Liver (tissue), 3 donors: ENCODE data around the gene SNRPD2.

Source experiments
- EGR1 ChIP-seq, 2 donors: IDR thresholded peaks; 2 replicates each; pipeline ENCODE4 v1.6.1; 2016 to 2018; ENCODE audit warnings: antibody characterized with exemption in 2 of 2, low read depth in 2 of 2
- GABPA ChIP-seq, 2 donors: IDR thresholded peaks in 1 of 2; conservative IDR thresholded peaks in 1 of 2; 2 replicates each; pipeline ENCODE4 v1.6.1; 2016; ENCODE audit warnings: antibody characterized with exemption in 2 of 2, mild to moderate bottlenecking in 1 of 2, moderate library complexity in 1 of 2
- RAD21 ChIP-seq, 2 donors: IDR thresholded peaks; 2 replicates each; pipeline ENCODE4 v1.6.1; 2016; ENCODE audit warnings: antibody characterized with exemption in 2 of 2, mild to moderate bottlenecking in 2 of 2
- RXRA ChIP-seq, 2 donors: IDR thresholded peaks; 2 replicates each; pipeline ENCODE4 v1.6.1; 2017 to 2018; ENCODE audit warnings: antibody characterized with exemption in 2 of 2, mild to moderate bottlenecking in 1 of 2
- SP1 ChIP-seq: IDR thresholded peaks from 2 replicates; pipeline ENCODE4 v1.6.1; 2018; ENCODE audit warnings: antibody characterized with exemption, mild to moderate bottlenecking
- TAF1 ChIP-seq: conservative IDR thresholded peaks from 2 replicates; pipeline ENCODE4 v1.6.1; 2016; ENCODE audit warnings: antibody characterized with exemption, mild to moderate bottlenecking
- TF ChIP-seq, protein P1 (sequence below): fragments of 150-350 bp; IDR thresholded peaks from 2 replicates; pipeline ENCODE4 v1.5.1; 2017; ENCODE audit warnings: improper control_type of control experiment, low read depth, low read length; ENCODE audit not compliant: missing input control
- TF ChIP-seq, protein P2 (sequence below): IDR thresholded peaks from 2 replicates; pipeline ENCODE4 v1.6.1; 2016; ENCODE audit warnings: antibody characterized with exemption, mild to moderate bottlenecking
- TF ChIP-seq, protein P3 (sequence below): IDR thresholded peaks from 2 replicates; pipeline ENCODE4 v1.6.1; 2016; ENCODE audit warnings: antibody characterized with exemption
- TF ChIP-seq, protein P4 (sequence below): IDR thresholded peaks from 2 replicates; pipeline ENCODE4 v1.6.1; 2016; ENCODE audit warnings: antibody characterized with exemption
- TF ChIP-seq, protein P5 (sequence below): IDR thresholded peaks from 2 replicates; pipeline ENCODE4 v1.6.1; 2016; ENCODE audit warnings: antibody characterized with exemption
- donor health status: healthy.
- donor health status: healthy.

DNA sequence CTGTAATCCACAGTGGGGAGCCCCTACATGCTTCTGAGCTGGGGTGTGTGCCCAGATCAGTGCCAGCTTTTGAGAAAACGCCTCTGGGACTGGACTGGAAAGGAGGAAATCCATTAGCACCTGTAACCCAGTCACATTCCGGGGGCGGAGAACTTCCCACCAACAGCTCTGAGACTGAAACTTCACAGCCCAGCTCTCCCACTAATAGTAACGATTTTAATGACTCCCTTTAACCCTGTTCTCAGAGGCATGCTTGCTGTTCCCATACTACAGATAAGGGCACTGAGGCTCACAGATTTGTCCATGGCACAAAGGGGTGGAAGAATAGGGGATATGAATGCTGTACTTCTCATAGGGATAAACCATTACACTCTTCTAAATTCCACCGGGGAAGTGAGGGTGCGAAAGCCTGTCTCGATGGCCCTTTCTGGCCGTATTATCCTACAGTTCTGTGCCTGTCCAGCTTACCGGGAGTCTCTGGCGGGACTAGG, 38.1 kb upstream of the SNRPD2 start:
- TF ChIP-seq, protein P1, sequence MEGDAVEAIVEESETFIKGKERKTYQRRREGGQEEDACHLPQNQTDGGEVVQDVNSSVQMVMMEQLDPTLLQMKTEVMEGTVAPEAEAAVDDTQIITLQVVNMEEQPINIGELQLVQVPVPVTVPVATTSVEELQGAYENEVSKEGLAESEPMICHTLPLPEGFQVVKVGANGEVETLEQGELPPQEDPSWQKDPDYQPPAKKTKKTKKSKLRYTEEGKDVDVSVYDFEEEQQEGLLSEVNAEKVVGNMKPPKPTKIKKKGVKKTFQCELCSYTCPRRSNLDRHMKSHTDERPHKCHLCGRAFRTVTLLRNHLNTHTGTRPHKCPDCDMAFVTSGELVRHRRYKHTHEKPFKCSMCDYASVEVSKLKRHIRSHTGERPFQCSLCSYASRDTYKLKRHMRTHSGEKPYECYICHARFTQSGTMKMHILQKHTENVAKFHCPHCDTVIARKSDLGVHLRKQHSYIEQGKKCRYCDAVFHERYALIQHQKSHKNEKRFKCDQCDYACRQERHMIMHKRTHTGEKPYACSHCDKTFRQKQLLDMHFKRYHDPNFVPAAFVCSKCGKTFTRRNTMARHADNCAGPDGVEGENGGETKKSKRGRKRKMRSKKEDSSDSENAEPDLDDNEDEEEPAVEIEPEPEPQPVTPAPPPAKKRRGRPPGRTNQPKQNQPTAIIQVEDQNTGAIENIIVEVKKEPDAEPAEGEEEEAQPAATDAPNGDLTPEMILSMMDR: no peak
- TF ChIP-seq, protein P2, sequence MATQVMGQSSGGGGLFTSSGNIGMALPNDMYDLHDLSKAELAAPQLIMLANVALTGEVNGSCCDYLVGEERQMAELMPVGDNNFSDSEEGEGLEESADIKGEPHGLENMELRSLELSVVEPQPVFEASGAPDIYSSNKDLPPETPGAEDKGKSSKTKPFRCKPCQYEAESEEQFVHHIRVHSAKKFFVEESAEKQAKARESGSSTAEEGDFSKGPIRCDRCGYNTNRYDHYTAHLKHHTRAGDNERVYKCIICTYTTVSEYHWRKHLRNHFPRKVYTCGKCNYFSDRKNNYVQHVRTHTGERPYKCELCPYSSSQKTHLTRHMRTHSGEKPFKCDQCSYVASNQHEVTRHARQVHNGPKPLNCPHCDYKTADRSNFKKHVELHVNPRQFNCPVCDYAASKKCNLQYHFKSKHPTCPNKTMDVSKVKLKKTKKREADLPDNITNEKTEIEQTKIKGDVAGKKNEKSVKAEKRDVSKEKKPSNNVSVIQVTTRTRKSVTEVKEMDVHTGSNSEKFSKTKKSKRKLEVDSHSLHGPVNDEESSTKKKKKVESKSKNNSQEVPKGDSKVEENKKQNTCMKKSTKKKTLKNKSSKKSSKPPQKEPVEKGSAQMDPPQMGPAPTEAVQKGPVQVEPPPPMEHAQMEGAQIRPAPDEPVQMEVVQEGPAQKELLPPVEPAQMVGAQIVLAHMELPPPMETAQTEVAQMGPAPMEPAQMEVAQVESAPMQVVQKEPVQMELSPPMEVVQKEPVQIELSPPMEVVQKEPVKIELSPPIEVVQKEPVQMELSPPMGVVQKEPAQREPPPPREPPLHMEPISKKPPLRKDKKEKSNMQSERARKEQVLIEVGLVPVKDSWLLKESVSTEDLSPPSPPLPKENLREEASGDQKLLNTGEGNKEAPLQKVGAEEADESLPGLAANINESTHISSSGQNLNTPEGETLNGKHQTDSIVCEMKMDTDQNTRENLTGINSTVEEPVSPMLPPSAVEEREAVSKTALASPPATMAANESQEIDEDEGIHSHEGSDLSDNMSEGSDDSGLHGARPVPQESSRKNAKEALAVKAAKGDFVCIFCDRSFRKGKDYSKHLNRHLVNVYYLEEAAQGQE: no peak
- TF ChIP-seq GABPA (IDR thresholded peaks at IDR 0.05 in 1 of 2, conservative IDR thresholded peaks at IDR 0.05 in 1 of 2): no peak
- no peak for TF ChIP-seq RAD21 (IDR thresholded peaks at IDR 0.05)
- no peak for TF ChIP-seq EGR1 (IDR thresholded peaks at IDR 0.05; ENCODE audit: low read depth in 2 of 2)
- TF ChIP-seq, protein P3, sequence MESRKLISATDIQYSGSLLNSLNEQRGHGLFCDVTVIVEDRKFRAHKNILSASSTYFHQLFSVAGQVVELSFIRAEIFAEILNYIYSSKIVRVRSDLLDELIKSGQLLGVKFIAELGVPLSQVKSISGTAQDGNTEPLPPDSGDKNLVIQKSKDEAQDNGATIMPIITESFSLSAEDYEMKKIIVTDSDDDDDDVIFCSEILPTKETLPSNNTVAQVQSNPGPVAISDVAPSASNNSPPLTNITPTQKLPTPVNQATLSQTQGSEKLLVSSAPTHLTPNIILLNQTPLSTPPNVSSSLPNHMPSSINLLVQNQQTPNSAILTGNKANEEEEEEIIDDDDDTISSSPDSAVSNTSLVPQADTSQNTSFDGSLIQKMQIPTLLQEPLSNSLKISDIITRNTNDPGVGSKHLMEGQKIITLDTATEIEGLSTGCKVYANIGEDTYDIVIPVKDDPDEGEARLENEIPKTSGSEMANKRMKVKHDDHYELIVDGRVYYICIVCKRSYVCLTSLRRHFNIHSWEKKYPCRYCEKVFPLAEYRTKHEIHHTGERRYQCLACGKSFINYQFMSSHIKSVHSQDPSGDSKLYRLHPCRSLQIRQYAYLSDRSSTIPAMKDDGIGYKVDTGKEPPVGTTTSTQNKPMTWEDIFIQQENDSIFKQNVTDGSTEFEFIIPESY: no peak
- TF ChIP-seq TAF1: no peak
- no peak for TF ChIP-seq RXRA (IDR thresholded peaks at IDR 0.05)
- TF ChIP-seq SP1: no peak
- TF ChIP-seq, protein P4, sequence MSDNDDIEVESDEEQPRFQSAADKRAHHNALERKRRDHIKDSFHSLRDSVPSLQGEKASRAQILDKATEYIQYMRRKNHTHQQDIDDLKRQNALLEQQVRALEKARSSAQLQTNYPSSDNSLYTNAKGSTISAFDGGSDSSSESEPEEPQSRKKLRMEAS: no peak
- TF ChIP-seq, protein P5, sequence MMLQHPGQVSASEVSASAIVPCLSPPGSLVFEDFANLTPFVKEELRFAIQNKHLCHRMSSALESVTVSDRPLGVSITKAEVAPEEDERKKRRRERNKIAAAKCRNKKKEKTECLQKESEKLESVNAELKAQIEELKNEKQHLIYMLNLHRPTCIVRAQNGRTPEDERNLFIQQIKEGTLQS: no peak
